HL-60/S4 (cell line): ENCODE results near the gene DPH6.

Source experiments
- in situ Hi-C: fragments of 300-500 bp; cut with MboI; formaldehyde crosslinking; loops from 2 replicates; pipeline ENCODE4 v1.14.3; 2022; ENCODE audit warnings: low sequenced_read_pairs

DPH6 gene

DNA sequence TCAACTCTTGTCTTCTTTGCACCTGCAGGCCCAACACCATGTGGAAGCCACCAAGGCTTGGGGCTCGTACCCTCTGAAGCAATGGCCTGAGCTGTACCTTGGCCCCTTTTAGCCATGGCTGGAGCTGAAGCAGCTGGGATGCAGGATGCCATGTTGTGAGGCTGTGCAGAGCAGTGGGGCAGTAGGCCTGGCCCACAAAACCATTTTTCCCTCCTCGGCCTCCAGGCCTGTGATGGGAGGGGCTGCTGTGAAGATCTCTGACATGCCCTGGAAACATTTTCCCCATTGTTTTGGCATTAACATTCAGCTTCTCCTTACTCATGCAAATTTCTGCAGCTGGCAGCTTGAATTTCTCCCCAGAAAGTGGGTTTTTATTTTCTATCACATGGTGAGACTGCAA is 58.5 kb downstream of the DPH6 start:
- in situ Hi-C loops, result no loop called here

DNA sequence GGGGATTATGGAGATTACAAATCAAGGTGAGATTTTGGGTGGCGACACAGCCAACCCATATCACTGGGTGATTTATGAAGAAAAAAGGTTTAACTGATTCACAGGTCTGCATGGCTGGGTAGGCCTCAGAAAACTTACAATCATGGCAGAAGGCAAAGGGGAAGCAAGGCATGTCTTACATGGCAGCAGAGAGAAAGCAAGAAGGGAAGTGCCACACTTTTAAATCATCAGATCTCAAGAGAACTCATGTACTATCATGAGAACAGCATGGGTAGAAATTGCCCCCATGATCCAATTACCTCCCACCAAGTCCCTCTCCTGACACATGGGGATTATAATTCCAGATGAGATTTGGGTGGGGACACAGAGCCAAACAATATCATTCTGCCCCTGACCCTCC is 59.7 kb downstream of the DPH6 start:
- in situ Hi-C loops, result no loop called here

DNA sequence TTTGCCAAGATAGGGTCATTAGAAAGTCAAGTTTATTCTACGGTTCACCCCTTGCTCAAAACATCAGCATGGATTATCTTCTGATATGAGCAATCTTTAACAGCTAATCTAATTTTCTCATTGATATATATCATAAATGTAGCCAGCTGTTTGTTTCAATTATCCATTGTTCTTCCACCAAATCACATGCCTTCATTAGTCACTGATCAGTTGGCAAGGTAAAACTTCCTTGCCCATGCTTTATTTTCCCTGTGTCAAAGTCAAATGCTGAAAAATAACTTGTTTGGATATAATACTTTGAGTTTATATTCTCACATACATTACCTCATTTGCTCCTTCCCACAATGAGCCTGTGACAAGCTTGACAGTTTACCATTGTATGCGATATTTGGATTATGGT is 60.6 kb downstream of the DPH6 start:
- in situ Hi-C loops, result no loop called here

DNA sequence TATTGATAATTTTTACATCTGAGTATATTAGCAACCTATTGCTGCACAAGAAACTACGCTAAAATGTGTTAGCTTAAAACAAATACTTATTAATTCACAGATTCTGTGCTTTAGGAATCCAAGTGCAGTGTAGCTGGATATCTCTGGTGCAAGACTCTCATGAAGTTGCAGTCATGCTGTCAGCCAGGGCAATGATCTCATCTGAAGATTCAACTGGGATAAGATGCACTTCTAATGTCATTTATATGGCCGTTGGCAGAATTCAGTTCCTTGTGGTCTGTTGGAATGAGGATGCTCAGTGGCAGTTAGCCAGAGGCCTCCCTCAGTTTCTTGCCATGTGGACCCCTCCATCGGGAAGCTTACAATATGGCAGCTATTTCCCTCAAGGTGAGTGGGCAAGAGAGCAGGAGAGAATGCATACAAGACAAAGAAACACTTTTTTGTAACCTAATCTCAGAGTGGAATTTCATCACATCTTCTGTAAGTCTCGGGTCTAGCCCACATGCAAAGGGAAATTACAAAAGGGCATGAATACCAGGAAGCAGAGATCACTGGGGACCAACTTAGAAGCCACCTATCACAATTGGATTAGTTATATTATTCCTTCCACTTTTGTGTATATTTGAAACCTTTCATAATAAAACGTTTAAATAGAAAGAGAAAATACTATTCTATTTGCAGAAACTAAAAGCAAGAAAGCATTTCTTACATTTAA is 61.6 kb downstream of the DPH6 start:
- in situ Hi-C loops, result no loop called here

DNA sequence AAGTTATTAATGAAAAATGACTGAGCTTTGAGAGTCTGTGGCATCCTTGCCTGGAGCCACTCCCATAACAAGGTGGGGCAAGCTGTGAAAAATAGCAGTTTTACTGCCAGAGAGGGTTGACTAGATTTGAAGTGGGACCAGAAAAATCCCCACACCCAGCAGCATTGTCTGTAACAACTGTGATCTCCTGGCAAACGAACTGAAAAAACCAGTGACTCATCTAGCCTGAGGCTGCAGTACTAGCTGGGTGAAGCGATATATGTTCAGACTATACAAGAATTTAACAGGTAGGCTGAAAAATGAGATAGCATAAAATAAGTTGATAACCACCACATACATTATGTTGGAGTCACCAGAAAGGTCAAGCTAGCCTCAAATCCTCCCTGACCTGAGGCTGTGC is 64.0 kb downstream of the DPH6 start:
- in situ Hi-C loops, result no loop called here

DNA sequence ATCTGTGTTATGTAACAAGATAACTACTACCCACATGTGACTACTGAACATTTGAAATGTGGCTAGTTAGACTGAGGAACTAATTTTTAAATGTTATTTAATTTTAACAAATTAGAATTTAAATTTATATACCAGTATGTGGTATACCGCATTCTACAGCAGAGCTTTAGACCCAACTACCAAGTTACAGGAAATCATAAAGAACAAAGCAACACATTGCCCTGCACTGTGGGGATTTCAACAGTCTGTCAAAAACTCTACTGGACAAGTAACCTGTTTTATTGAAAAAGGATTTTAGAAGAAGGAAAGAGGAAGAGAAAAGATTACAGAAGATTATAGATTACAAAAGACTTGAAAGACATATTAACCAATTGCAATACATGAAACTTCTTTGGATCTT is 64.9 kb downstream of the DPH6 start:
- in situ Hi-C loops, result no loop called here

DNA sequence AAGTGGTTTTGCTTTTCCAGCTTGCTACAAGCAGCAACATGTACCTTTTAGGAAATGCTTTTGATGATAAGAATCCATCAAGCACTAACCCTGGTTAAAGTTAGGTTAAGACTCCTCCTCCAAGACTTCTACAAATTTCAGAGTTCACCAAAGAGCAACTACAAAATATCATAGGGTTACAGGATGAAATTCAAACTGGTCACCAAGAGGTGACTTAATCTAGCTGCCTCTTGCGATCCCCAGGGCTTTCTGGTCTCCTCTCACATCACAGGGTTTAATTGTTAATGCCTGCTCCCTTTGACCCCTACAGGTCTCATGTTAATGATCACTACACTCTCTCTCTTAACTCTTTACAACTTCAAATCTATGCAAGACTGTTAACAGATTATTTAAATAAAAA is 66.5 kb downstream of the DPH6 start:
- in situ Hi-C loops, result no loop called here

DNA sequence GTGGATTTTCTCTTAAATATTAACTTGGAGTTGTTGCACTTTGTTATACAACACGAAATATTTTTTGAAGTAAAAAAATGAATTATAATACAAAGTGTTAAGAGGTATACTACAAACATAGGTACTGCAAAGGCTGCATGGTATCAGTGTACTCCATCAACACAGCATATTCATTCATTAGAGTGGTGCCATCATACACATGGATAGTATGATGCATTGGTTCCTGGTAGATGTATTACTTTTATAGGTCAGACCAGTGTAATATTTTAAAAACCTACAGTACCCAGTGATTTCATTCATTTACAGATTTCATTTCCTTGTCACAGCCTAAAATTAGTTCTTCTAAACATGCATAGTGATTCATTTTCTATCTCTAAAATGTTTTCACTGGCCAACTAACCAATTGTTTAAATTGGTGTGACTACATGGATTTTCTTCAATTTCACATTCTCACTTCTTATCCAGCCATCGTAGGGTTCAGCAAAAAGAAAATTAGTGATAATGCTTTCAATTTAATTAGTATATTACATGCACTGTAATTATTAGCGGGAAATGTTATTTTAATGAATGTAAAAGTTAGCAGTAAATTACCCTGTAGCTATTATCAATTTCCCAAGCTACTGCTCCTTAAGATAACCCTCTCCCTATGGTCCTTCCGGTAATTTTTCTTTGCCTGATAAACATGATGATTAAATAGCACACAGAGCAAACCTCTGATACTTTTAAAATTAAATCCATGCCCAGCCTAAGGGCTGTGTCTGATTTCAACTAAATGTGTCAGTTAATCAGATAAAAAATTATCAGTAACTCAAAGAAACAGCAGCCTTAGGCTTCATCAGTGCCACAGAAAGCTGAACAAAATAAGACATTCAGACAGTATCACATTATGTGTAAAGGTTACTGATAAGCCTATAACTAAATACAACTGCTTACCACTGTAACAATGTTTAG is 68.4 kb downstream of the DPH6 start:
- in situ Hi-C loops, result no loop called here

DNA sequence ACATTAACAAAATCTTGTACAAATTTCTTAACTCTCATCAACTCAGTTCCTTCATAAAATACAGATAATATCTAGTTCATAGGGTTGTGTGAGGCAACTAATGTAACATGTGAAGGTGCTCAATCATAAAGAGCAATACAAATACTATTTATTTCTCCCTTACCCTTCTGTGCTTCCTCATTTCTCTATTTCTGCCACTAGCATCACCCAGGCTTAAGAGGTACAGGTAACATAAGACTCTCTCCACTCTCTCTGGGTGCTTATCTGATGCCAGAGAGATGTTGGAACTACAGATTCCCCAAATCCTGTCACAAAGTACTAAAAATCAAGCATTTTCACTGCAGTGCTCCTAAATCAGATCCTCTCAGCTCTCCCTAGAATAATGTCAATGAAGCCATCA is 74.9 kb downstream of the DPH6 start:
- in situ Hi-C loops, result no loop called here

DNA sequence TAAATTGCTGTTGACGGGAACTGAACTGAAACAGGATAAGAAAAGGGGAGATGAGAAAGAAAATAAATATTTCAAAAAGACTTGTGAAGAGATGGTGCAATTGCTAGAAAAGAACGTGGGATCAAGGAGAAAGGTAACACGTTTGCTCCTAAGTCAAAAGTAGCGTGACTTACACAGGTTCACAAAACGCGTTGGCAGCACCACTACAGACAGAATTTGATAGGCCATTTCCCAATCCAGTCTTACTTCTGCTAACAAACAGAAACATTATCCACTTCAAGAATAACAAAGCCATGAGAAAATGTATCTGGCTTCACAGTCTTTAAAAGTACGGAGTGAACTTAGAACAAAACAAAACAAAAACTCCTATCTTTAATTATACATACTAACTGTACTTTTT is 75.5 kb downstream of the DPH6 start:
- in situ Hi-C loops, result no loop called here

DNA sequence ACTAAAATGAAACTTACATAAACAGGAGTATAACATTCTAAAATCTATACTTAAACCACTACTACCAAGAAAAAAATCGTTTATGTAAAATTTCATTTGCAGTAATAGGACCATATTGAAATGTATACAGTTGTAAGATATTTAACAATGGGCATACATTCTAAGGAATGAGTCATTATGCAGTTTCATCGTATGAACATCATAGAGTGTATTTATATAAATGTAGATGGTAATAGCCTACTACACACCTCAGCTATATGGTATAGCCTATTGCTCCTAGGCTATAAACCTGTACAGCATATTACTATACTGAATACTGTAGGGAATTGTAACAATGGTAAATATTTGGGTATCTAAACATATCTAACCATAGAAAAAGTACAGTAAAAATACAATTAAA is 79.5 kb downstream of the DPH6 start:
- in situ Hi-C loops, result no loop called here

DNA sequence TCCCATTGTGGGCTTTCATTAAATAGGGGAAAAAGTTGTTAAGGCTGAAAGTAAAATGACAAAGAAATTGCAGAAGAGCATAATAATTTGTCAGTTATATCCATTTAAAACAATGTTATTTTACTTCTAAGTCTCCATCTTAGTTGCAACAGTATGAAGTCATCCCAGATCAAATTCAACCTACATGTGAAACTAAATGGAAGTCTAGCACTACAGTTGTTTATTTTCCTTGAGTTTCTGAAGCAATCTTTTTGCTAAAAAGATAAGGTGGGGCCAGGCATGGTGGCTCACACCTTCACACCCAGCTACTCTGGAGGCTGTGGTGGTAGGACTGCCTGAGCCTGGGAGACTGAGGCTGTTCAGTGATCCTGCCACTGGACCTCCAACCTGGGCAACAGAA is 80.2 kb downstream of the DPH6 start:
- in situ Hi-C loops, result no loop called here

DNA sequence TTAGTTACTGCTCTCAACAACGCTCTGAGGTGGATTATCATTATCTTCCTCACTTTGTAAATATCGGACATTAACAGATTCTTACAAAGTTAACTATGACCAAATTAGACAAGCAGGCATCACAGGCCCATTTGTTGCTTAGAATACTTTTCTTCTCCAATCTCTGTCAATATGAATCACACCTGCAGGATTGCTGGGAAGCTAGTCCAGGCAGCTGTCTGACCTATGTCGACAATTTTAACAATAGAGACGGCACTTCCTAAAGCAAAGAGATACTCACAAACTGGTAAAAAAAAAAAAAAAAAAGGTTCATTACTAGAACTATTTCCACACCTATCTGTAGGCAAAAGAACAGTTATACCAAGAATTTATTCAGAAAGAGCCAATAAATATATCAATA is 85.3 kb downstream of the DPH6 start:
- in situ Hi-C loops, result no loop called here

DNA sequence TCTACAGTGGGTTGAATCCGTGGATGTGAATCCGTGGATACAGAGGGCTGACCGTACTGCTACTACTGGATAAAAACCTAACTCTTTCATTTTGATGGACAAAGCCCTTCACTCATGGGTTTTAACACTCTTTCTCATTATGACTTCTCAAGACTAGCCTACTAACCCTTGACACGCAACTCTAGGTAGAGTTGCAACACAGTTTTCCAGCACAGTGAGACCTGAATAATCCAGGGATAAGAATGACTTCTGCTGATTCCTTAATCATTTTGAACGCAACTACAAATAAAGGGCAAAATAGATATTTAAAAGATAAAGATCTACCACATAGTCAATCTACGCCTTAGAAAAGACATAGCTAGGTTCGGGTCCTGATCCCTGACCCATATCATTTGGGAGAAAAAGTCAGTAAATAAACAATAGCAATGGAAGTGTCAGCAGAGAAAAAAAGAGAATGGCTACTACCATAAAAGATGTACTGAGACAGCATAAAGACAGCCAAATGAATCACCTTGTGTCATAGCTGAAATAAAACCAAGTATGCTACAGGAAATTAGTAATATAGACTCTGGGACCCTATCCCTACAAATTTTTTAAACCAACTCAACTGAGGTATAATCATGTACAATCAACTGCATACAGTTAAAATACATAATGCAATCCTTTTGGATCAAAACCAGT is 87.6 kb downstream of the DPH6 start:
- in situ Hi-C loops, result no loop called here

DNA sequence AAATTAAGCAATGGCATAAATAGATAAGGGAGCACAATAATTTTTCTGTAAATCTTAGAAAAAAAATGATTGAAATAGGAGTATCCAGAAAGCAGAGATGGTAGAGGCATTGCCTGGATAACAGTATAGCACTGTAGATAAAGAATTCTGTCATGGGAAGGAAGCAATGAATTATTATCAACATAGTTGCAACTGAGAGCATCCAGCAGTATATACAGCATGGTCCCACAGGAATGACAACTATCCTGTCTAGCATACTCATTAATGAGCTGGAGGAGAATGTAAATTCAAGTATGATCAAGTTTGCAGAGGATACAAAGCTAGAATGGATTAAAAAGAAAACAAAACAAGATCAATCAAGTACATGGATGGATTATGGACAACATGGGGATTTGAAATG is 90.8 kb downstream of the DPH6 start:
- in situ Hi-C loops, result no loop called here

DNA sequence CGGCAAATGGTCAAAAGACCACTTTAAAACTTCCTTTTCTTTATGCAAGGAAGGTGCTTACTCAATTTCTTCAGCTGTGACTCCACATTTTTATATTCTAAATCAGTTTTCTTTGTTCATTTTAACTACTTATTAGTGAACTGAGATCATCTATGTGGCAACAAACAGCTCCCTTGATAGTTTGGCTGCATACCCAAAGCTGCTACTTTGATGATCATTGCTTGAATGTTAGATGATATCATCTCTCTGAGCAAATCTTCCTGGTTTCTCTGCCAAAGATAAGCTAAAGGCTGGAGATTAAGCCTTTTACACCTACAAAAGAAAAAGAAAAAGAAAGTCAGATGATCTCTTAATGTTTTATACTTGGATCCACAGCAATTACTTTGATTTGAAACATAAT is 95.5 kb downstream of the DPH6 start:
- in situ Hi-C loops, result no loop called here

DNA sequence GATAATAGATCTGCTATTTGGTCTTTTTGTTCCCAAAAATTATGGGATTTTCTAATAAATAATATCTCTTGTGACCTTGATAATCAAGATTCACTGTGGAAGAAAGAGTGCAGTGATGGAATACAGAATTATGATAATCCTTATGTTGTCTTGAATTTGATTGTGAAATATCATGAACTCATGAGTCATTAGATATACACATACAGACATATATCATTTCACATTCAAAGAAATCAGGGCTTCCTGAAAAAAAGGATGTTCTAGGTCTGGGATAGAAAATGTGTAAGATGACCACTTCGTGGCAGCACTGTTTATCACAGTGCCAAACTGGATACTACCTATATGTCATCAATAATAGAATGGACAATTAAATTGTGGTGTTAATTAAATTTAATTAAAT is 97.7 kb downstream of the DPH6 start:
- in situ Hi-C loops, result no loop called here

DNA sequence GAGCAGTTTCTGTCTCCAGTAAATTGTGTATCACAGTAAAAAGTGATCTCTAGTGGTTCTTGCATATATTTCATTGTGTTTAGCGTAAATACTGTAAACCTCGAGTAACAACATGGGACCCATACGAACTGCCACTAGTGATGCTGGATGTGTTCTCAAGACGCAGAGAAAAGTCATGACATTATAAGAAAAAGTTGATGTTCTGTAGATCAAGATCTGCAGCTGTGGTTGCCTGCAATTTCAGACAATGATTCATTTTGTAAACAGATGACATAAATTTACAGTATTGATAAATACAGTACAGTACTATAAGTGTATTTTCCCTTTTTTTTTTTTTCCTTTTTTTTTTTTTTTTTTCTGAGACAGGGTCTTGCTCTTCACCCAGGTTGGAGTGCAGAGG is 100.1 kb downstream of the DPH6 start:
- in situ Hi-C loops, result no loop called here

DNA sequence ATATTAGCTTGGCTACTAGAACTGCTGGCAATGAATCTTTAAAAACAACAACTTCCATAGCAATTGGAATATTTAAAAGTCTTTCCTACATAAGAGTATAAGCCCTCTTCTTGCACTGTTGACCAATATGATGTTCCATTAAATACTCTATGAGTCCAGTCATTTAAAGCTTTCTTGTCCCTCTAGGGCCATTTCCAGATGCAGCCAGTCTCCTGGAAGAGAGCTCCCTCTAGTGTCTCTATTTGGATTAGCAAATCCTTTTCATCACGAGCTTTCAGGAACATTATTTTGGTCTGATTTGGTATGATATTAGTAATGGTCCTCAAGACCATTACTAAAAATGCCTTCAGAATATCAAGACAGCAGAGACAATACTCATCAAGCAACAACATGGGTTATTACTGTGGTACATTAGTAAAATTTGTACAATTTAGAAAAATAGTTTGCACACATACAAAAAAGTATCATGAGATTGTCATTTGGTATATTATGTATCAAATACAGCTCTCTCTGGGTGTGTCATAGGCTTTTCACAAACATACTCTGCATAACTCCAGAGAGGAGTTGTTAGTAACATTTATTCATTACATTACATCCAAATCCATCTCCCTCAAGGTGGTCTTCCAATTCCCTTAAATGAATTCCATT is 101.3 kb downstream of the DPH6 start:
- in situ Hi-C loops, result no loop called here

DNA sequence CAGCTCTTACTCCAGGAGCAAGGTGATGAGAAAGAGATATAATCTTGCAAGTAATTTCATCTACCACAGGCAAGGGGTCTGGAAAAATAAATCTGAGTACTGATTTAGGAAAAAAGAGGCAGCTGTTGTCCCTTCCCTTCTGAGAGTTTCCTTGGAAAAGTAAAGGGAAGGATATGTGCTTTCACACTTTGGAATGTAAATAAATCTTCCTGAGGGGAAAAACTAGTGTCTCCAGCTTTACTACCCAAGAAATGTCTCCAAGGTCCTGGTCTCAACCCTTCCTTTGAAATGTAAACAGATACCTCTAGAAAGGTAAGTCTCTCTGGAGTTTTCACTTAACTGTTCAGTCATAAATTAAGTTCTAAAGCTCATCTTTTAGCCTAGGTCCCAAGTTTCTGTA is 102.6 kb downstream of the DPH6 start:
- in situ Hi-C loops, result no loop called here

DNA sequence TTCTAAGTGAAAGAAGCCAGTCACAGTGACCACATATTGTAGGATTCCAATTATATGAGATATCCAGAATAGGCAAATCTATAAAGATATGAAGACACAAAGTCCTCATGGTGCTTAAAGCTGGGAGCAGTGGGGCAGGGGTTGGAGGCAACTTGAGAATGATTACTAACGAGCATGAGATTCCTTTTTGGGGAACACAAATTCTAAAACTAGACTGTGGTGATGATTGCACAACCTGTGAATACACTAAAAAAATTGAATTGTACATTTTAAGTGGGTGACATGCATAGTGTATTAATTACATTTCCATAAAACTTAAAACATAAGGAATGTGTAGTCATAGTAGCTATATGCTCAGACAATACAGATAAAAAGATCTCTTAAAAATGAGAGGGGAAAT is 103.2 kb downstream of the DPH6 start:
- in situ Hi-C loops, result no loop called here
